Measurements from ENCODE around the gene SPACA7.
"Not testable (repeated sequence)": the region's sequence is repeated elsewhere in the genome, so short reads cannot be mapped to it uniquely, and the experiment has no call there.

The SPACA7 gene

DNA sequence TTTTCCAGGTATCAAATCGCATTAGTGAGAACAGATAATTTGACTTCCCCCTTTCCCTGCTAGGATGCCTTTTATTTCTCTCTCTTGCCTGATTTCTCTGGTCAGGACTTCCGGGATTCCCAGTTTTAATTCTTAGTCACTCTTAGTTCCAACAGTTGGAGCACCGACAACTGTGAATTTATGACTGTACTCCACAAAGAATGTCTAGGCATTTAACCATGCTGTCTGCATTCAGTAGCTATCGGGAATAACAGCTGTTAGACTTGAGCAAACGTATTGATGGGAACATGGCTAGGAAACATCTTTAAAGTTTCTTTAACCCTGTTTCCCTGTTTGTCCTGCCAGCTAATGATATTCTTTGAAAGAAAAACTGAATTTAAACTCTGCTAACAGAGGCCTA lies 14.1 kb upstream of the SPACA7 start:
- Mint-ChIP-seq H3K27me3 (no peaks in the 10 kb centered on the region), H3K27ac (no peak overlapping the region), H3K36me3 (peaks cover under 1% of the 10 kb centered on the region), H3K9me3 (peaks cover 12% of the 10 kb centered on the region), H3K4me1 (no peaks in the 10 kb centered on the region), H3K4me3 (no peak overlapping the region)
- no peak for DNase-seq (ENCODE audit: low spot score in 2 of 2)
- ATAC-seq (ENCODE audit: low read depth): no peak

DNA sequence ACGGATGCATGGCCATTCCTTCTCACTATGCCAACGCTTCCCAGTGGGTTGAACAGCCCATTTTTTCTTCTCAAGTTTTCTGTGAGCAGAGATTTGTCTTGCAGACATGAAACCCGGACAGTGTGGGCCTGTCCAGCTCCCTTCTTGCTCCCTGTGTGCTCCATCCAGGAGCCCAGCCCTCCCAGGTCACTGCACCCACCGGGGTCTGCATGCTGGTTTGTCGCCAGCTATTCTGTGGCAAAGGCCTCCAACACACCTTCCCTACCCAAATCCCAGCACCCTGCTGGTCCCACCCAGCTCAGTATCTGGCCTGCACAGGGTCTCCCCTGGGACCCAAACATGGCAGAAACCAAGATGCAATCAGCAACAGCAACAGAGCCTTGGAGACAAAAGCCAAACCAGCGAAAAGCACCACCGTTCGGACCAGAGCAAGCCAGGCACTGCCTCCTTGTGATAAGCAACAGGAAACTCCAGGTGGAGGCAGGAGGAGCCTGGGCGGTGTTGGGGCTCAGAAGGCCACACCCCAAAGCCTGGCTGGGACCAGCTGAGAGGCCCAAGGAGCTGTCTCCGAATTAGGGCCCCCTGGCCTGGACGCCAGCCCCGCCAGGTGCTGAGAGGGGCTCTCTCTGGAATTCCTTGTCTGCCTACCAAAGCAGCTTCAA lies 12.2 kb upstream of the SPACA7 start:
- Mint-ChIP-seq H3K4me3 (no peak overlapping the region), H3K4me1 (no peaks in the 10 kb centered on the region), H3K27ac (no peak overlapping the region), H3K27me3 (peaks cover 2% of the 10 kb centered on the region), H3K36me3 (peaks cover 4% of the 10 kb centered on the region), H3K9me3 (peaks cover 6% of the 10 kb centered on the region)
- DNase-seq (ENCODE audit: low spot score in 2 of 2) (no peak), ATAC-seq (ENCODE audit: low read depth) (no peak)

- ATAC-seq (ENCODE audit: low read depth) (no peak), DNase-seq (ENCODE audit: low spot score in 2 of 2) (no peak)
- no peak overlapping the region for H3K4me3 Mint-ChIP-seq
- H3K36me3 Mint-ChIP-seq: peaks cover 4% of the 10 kb centered on the region
- no peak overlapping the region for H3K27ac Mint-ChIP-seq
- peaks cover 6% of the 10 kb centered on the region for H3K9me3 Mint-ChIP-seq
- H3K4me1 Mint-ChIP-seq: no peaks in the 10 kb centered on the region
- H3K27me3 Mint-ChIP-seq: peaks cover 2% of the 10 kb centered on the region
Observed at GRCh38 chr13:112366907-112367646, 9.1 kb upstream of the SPACA7 start.

GRCh38 chr13:112368883-112369282 lies 7.3 kb upstream of the SPACA7 start:
- Mint-ChIP-seq H3K36me3 (peaks cover 4% of the 10 kb centered on the region), H3K4me3 (no peak overlapping the region), H3K4me1 (no peaks in the 10 kb centered on the region), H3K27ac (no peak overlapping the region), H3K9me3 (peaks cover 6% of the 10 kb centered on the region), H3K27me3 (peaks cover 2% of the 10 kb centered on the region)
- ATAC-seq (ENCODE audit: low read depth) (no peak), DNase-seq (ENCODE audit: low spot score in 2 of 2) (no peak)

DNA sequence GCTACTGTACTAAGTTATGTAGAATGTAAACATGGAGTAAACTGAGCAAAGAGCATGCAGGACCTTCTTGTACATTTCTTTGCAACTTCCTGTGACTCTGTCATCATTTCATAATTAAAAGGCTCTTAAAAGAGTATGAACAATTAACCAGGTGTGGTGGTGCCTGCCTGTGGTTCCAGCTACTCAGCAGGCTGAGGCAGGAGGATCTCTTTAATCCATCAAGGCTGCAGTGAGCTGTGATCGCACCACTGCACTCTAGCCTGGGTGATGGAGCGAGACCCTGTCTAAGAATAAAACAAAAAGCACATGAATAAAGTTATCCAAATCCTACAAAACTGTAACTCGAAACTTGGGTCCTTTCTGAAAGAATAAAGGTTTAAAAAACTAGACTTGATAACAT lies 5.8 kb upstream of the SPACA7 start:
- H3K9me3 Mint-ChIP-seq: peaks cover 7% of the 10 kb centered on the region
- H3K4me1 Mint-ChIP-seq: no peaks in the 10 kb centered on the region
- H3K36me3 Mint-ChIP-seq: peaks cover 4% of the 10 kb centered on the region
- H3K27ac Mint-ChIP-seq: no peak overlapping the region
- no peak overlapping the region for H3K4me3 Mint-ChIP-seq
- no peak for ATAC-seq (ENCODE audit: low read depth)
- no peak for DNase-seq (ENCODE audit: low spot score in 2 of 2)
- peaks cover 3% of the 10 kb centered on the region for H3K27me3 Mint-ChIP-seq

GRCh38 chr13:112374271-112374670 lies 1.9 kb upstream of the SPACA7 start:
- DNase-seq (ENCODE audit: low spot score in 2 of 2): no peak
- H3K4me1 Mint-ChIP-seq: no peaks in the 10 kb centered on the region
- no peak overlapping the region for H3K4me3 Mint-ChIP-seq
- peaks cover 1% of the 10 kb centered on the region for H3K9me3 Mint-ChIP-seq
- peaks cover 9% of the 10 kb centered on the region for H3K27me3 Mint-ChIP-seq
- no peak for ATAC-seq (ENCODE audit: low read depth)
- peaks cover 2% of the 10 kb centered on the region for H3K36me3 Mint-ChIP-seq
- no peak overlapping the region for H3K27ac Mint-ChIP-seq

DNA sequence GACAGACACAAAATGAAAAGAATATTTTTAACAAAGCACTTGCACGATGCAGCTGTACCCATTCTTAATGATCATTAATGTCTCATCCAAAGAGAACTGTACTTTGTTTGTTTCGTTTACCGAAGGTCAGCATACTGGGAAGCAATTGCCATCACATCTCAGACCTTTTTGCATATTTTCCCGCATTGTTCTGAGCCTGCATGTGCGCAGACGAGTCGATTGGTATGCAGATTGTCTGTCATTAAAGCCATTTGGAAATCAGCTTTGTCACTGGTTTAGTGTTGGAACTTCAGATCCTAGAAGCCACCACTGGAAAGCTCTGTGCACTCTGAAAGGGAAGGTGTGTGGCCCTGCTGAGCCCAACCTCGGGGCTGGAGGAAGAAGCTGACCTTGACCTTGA lies 15.6 kb downstream of the SPACA7 start:
- Mint-ChIP-seq H3K27ac (no peak overlapping the region), H3K9me3 (peaks cover 3% of the 10 kb centered on the region), H3K36me3 (no peaks in the 10 kb centered on the region), H3K4me3 (no peak overlapping the region), H3K4me1 (no peaks in the 10 kb centered on the region), H3K27me3 (peaks cover 3% of the 10 kb centered on the region)
- ATAC-seq (ENCODE audit: low read depth) (no peak), DNase-seq (ENCODE audit: low spot score in 2 of 2) (no peak)

DNA sequence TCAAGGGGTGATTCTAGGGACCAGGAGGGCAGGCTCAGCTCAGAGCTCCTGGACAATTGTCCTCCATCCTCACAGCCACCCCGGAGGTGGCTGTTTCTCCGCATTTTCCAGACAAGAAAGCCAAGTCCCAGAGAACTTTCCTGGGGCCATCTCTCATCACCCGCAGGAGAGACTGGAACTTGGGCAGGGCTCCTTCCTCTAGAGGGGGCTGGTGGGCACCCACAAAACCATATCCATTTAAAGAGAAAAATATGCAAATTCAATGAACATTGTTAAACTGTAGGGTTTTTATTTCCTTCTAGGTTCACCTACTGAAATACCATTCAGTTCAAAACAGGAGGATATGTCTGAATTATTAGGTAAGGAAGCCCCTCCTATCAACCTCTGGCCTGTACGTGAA lies 16.6 kb downstream of the SPACA7 start:
- Mint-ChIP-seq H3K27ac (no peak overlapping the region), H3K9me3 (peaks cover 3% of the 10 kb centered on the region), H3K4me3 (no peak overlapping the region), H3K36me3 (no peaks in the 10 kb centered on the region), H3K27me3 (peaks cover 3% of the 10 kb centered on the region), H3K4me1 (no peaks in the 10 kb centered on the region)
- DNase-seq (ENCODE audit: low spot score in 2 of 2) (no peak), ATAC-seq (ENCODE audit: low read depth) (no peak)

DNA sequence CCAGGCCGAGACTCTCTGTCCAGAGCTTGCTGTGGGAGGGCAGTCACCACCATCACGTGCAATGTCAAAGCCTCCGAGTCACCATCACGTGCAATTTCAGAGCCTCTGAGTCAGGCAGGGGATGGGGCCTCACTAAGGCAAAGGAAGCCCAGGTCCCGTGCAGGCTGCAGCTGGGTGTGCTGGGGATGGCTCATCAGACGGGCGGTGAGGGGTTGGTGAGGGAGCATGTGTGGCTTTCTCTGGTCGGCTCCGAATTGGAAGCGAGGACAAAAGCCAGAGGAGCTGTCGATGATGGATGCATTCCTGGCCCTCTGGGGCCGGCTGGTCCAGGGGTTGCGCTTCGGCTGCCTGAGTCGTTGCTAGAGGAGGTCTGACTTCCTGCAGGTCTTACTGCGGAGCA lies 18.9 kb downstream of the SPACA7 start:
- not testable (repeated sequence) for H3K27me3 Mint-ChIP-seq, H3K27ac Mint-ChIP-seq, H3K36me3 Mint-ChIP-seq

GRCh38 chr13:112395941-112396340 lies 19.8 kb downstream of the SPACA7 start:
- not testable (repeated sequence) for H3K9me3 Mint-ChIP-seq; H3K36me3 Mint-ChIP-seq; DNase-seq (ENCODE audit: low spot score in 2 of 2); H3K27me3 Mint-ChIP-seq; H3K4me3 Mint-ChIP-seq; H3K27ac Mint-ChIP-seq; H3K4me1 Mint-ChIP-seq; ATAC-seq (ENCODE audit: low read depth)

More for the DNA sequence above, 18.9 kb downstream of the SPACA7 start:
- H3K9me3 Mint-ChIP-seq; DNase-seq (ENCODE audit: low spot score in 2 of 2); H3K4me3 Mint-ChIP-seq; H3K4me1 Mint-ChIP-seq; ATAC-seq (ENCODE audit: low read depth): not testable (repeated sequence)

DNA sequence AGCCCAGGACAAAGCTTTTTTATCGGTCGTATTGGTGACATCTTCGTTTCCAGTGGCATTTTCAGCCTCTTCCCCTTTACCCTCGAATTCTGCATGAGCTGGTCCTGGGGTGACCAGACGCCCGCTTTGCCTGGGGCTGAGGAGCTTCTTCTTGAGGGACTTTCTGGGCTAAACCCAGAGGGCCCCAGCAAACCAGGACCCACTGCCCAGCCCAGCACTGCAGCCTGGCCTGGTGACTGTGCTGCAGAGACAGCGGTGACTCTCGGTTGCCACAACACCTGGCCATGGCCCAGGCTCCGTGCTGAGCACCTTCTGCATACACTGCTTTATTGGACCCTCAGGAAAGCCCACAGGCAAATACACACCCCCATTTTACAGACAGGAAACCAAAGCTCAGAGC lies 21.0 kb downstream of the SPACA7 start:
- Mint-ChIP-seq H3K36me3 (no peaks in the 10 kb centered on the region), H3K9me3 (no peaks in the 10 kb centered on the region), H3K4me3 (no peak overlapping the region), H3K27ac (no peak overlapping the region), H3K4me1 (no peaks in the 10 kb centered on the region), H3K27me3 (no peaks in the 10 kb centered on the region)
- DNase-seq (ENCODE audit: low spot score in 2 of 2) (no peak), ATAC-seq (ENCODE audit: low read depth) (no peak)

DNA sequence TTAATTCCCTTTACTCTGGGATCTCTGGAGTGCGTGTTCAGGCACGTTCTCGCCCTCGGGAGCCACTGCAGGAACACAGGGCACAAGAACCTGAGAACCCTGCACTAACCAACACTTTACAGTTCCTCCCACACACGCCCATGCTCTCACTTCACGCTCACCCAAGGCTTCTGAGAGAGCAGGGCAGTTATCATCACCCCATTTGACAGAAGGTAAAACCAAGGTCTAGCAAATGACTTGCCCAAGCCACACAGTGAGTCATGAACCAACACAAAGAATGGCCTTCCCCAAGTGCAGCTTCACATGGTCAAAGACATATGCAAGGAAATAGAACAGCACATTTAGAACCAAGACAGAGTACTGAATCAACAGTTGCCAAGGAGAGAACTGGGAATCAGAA lies 22.2 kb downstream of the SPACA7 start:
- not testable (repeated sequence) for H3K4me3 Mint-ChIP-seq

DNA sequence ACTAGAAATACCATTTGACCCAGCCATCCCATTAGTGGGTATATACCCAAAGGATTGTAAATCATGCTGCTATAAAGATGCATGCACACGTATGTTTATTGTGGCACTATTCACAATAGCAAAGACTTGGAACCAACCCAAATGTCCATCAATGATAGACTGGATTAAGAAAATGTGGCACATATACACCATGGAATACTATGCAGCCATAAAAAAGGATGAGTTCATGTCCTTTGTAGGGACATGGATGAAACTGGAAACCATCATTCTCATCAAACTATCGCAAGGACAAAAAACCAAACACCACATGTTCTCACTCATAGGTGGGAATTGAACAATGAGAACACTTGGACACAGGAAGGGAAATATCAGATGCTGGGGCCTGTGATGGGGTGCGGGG lies 33.7 kb downstream of the SPACA7 start:
- not testable (repeated sequence) for H3K4me1 Mint-ChIP-seq; ATAC-seq (ENCODE audit: low read depth); DNase-seq (ENCODE audit: low spot score in 2 of 2); H3K27ac Mint-ChIP-seq; H3K36me3 Mint-ChIP-seq; H3K27me3 Mint-ChIP-seq; H3K4me3 Mint-ChIP-seq
- H3K9me3 Mint-ChIP-seq: peaks cover 17% of the 10 kb centered on the region

More for the DNA sequence above, 22.2 kb downstream of the SPACA7 start:
- H3K9me3 Mint-ChIP-seq; H3K36me3 Mint-ChIP-seq; DNase-seq (ENCODE audit: low spot score in 2 of 2); H3K4me1 Mint-ChIP-seq; H3K27ac Mint-ChIP-seq; ATAC-seq (ENCODE audit: low read depth); H3K27me3 Mint-ChIP-seq: not testable (repeated sequence)

DNA sequence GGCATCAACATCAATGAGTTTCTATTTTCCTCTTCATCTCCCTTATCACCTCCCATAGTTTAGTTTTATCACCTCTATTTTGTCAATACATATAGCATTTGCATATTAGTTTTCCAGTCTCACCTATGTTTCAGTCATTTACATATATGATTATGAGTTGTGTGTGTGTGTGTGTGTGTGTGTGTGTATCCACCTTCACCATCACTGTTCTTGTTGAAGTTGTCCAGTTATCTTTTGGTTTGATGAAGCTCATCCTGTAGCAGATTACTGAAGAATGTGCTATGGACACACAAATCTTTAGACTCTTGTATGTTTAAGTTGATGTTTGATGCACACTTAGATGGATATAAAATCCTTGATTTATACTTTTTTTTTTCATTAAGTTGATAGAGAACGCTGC lies 40.5 kb downstream of the SPACA7 start:
- Mint-ChIP-seq H3K36me3 (peaks cover 4% of the 10 kb centered on the region), H3K27me3 (peaks cover 3% of the 10 kb centered on the region), H3K27ac (no peak overlapping the region), H3K4me3 (no peak overlapping the region), H3K4me1 (no peaks in the 10 kb centered on the region), H3K9me3 (peaks cover 28% of the 10 kb centered on the region)
- ATAC-seq (ENCODE audit: low read depth): no peak
- no peak for DNase-seq (ENCODE audit: low spot score in 2 of 2)

GRCh38 chr13:112417079-112417478 lies 40.9 kb downstream of the SPACA7 start:
- Mint-ChIP-seq H3K36me3 (peaks cover 4% of the 10 kb centered on the region), H3K9me3 (peaks cover 30% of the 10 kb centered on the region), H3K27ac (no peak overlapping the region), H3K4me1 (no peaks in the 10 kb centered on the region), H3K27me3 (peaks cover 3% of the 10 kb centered on the region), H3K4me3 (no peak overlapping the region)
- DNase-seq (ENCODE audit: low spot score in 2 of 2) (no peak), ATAC-seq (ENCODE audit: low read depth) (no peak)
